HepG2 (cell line): ENCODE data around the gene RAC3. TPM values are rescaled to one million over a fixed set of nuclear protein-coding genes. Genes with fewer than 3 reads are reported as not detected.

Experiments used
- AGO2 ChIP-seq: fragments of 200-400 bp; formaldehyde crosslinking; optimal IDR thresholded peaks from 2 replicates; pipeline ENCODE3; 2017; ENCODE audit warnings: mild to moderate bottlenecking, low read depth, low read length, moderate library complexity
- ARNTL ChIP-seq: sonication (generic); formaldehyde crosslinking; IDR thresholded peaks from 2 replicates; pipeline ENCODE4 v1.4.0; 2020; ENCODE audit warnings: mild to moderate bottlenecking, missing genetic modification reagents
- HNF4G ChIP-seq, 2 experiments: sonication (generic) in 1 of 2; formaldehyde crosslinking in 1 of 2; IDR thresholded peaks; 2 replicates each; pipeline versions ENCODE4 v1.4.0 to v1.6.1; 2011 to 2020; ENCODE audit warnings: borderline replicate concordance in 2 of 2, low read depth in 2 of 2, mild to moderate bottlenecking in 2 of 2, low read length in 1 of 2, missing genetic modification reagents in 1 of 2, moderate library complexity in 1 of 2
- LCORL ChIP-seq, 2 experiments: fragments of 450-650 bp in 1 of 2; sonication (generic) in 1 of 2; formaldehyde crosslinking in 1 of 2; IDR thresholded peaks; 2 replicates each; pipeline versions ENCODE4 v1.5.0 to v1.6.1; 2017 to 2020; ENCODE audit warnings: antibody characterized with exemption in 1 of 2, missing genetic modification reagents in 1 of 2
- MLLT10 ChIP-seq: sonication (generic); formaldehyde crosslinking; IDR thresholded peaks from 2 replicates; pipeline ENCODE4 v1.4.0; 2020; ENCODE audit warnings: missing genetic modification reagents
- MTF1 ChIP-seq: sonication (generic); formaldehyde crosslinking; IDR thresholded peaks from 2 replicates; pipeline ENCODE4 v1.5.0; 2020; ENCODE audit warnings: missing genetic modification reagents
- MZF1 ChIP-seq: sonication (generic); formaldehyde crosslinking; IDR thresholded peaks from 2 replicates; pipeline ENCODE4 v1.8.1; 2023; ENCODE audit warnings: mild to moderate bottlenecking, missing genetic modification reagents, borderline replicate concordance
- NRL ChIP-seq: sonication (generic); formaldehyde crosslinking; IDR thresholded peaks from 2 replicates; pipeline ENCODE4 v1.5.0; 2020; ENCODE audit warnings: missing genetic modification reagents, mild to moderate bottlenecking, moderate library complexity, borderline replicate concordance
- PCBP2 ChIP-seq: fragments of 200-400 bp; formaldehyde crosslinking; optimal IDR thresholded peaks from 2 replicates; pipeline ENCODE3; 2018; ENCODE audit warnings: low read length, low read depth; ENCODE audit not compliant: poor library complexity, severe bottlenecking
- POGZ ChIP-seq: sonication (generic); formaldehyde crosslinking; IDR thresholded peaks from 2 replicates; pipeline ENCODE4 v1.4.0; 2020; ENCODE audit warnings: mild to moderate bottlenecking, missing genetic modification reagents
- ZFP36 ChIP-seq: fragments of 150-350 bp; IDR thresholded peaks from 2 replicates; pipeline ENCODE4 v1.6.1; 2018; ENCODE audit warnings: borderline replicate concordance, low read length, low read depth; ENCODE audit not compliant: partially characterized antibody
- ZNF274 ChIP-seq: sonication (generic); formaldehyde crosslinking; IDR thresholded peaks from 2 replicates; pipeline ENCODE4 v1.5.1; 2020; ENCODE audit warnings: mild to moderate bottlenecking, missing genetic modification reagents
- ZNF496 ChIP-seq: sonication (generic); formaldehyde crosslinking; IDR thresholded peaks from 2 replicates; pipeline ENCODE4 v1.8.1; 2023; ENCODE audit warnings: mild to moderate bottlenecking, moderate library complexity, missing genetic modification reagents; ENCODE audit not compliant: insufficient replicate concordance
- ZNF552 ChIP-seq: sonication (generic); formaldehyde crosslinking; IDR thresholded peaks from 2 replicates; pipeline ENCODE4 v1.9.0; 2022; ENCODE audit warnings: missing genetic modification reagents, mild to moderate bottlenecking, borderline replicate concordance
- ZNF788 ChIP-seq: sonication (generic); formaldehyde crosslinking; IDR thresholded peaks from 2 replicates; pipeline ENCODE4 v1.5.0; 2020; ENCODE audit warnings: mild to moderate bottlenecking, missing genetic modification reagents, borderline replicate concordance
- polyA plus RNA-seq, 8 experiments: library from polyadenylated mRNA; depleted of rRNA in 3 of 8; stranded (reverse) in 7 of 8; unstranded in 1 of 8; fragments of >200 nt; fragmentation: Illumina TruSeq in 4 of 8; extraction: Trizol in 4 of 8; gene quantifications; 2 replicates each; pipeline versions ENCODE4 v1.2.1 to v1.2.3, GENCODE V29; 2011 to 2016; ENCODE audit warnings: low read depth in 4 of 8, missing spikeins in 1 of 8, mixed read lengths in 1 of 8; ENCODE audit not compliant: insufficient read depth in 1 of 8
- total RNA-seq, 5 experiments: library from RNA; depleted of rRNA; stranded (reverse); fragments of >200 nt; fragmentation: Illumina TruSeq; extraction: Trizol; gene quantifications; 2 replicates each; pipeline ENCODE4 v1.2.3, GENCODE V29; 2016; ENCODE audit warnings: low read depth in 1 of 5
- TF ChIP-seq, protein P1 (sequence below): sonication (generic); formaldehyde crosslinking; IDR thresholded peaks from 2 replicates; pipeline ENCODE4 v1.5.0; 2020; ENCODE audit warnings: missing genetic modification reagents
- TF ChIP-seq, protein P2 (sequence below): sonication (generic); formaldehyde crosslinking; IDR thresholded peaks from 2 replicates; pipeline ENCODE4 v1.4.0; 2020; ENCODE audit warnings: mild to moderate bottlenecking, missing genetic modification reagents

RAC3 gene
- total and polyA plus RNA-seq, 2 of the 13 experiments (the other 11 are each of a cell fraction or from before 2014, with no cell fraction given), result 10.5 to 21.3 TPM

DNA sequence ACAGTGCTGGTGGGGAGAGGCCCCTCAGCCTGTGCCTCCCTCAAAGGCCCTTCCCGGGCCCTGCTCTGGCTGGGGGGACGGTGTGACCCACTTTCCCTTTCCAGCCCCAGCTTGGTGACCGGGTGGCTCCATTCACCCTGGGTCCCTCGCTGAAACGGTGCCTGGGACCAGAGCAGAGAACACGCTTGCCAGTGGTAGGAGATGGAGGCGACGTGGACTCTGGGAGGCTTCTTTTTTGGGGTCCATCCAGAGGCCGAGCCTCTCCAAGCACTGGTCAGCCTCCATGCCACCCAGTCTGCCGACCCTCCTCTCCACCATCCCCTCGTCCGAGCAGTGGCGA is 16.5 kb upstream of the RAC3 start (continued):
- TF ChIP-seq, protein P1, sequence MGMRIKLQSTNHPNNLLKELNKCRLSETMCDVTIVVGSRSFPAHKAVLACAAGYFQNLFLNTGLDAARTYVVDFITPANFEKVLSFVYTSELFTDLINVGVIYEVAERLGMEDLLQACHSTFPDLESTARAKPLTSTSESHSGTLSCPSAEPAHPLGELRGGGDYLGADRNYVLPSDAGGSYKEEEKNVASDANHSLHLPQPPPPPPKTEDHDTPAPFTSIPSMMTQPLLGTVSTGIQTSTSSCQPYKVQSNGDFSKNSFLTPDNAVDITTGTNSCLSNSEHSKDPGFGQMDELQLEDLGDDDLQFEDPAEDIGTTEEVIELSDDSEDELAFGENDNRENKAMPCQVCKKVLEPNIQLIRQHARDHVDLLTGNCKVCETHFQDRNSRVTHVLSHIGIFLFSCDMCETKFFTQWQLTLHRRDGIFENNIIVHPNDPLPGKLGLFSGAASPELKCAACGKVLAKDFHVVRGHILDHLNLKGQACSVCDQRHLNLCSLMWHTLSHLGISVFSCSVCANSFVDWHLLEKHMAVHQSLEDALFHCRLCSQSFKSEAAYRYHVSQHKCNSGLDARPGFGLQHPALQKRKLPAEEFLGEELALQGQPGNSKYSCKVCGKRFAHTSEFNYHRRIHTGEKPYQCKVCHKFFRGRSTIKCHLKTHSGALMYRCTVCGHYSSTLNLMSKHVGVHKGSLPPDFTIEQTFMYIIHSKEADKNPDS (CRISPR knock-in tag), result peak; percentile 68; the same call in 1 of the 2 replicates
- no peak for TF ChIP-seq ARNTL (CRISPR knock-in tag)
- no peak for TF ChIP-seq MTF1 (CRISPR knock-in tag)
- no peak for TF ChIP-seq ZFP36
- no peak for TF ChIP-seq ZNF496 (CRISPR knock-in tag)
- peak; percentile 19 for TF ChIP-seq AGO2
- TF ChIP-seq ZNF788 (CRISPR knock-in tag), result 0 out of 2 replicates have a peak, but pooled peaks have one; percentile 1
- TF ChIP-seq MLLT10, result no peak
- TF ChIP-seq PCBP2, result no peak
- TF ChIP-seq LCORL (IDR thresholded peaks at IDR 0.05), result no peak
- no peak for TF ChIP-seq LCORL (CRISPR knock-in tag; IDR thresholded peaks at IDR 0.05)
- TF ChIP-seq HNF4G (IDR thresholded peaks at IDR 0.05; ENCODE audit: borderline replicate concordance, low read depth, low read length), result no peak
- no peak for TF ChIP-seq HNF4G (CRISPR knock-in tag; IDR thresholded peaks at IDR 0.05; ENCODE audit: borderline replicate concordance, low read depth)
- TF ChIP-seq ZNF274 (CRISPR knock-in tag), result no peak
- TF ChIP-seq MZF1, result no peak
- TF ChIP-seq NRL (CRISPR knock-in tag), result no peak
- TF ChIP-seq ZNF552 (CRISPR knock-in tag), result no peak
- TF ChIP-seq, protein P2, sequence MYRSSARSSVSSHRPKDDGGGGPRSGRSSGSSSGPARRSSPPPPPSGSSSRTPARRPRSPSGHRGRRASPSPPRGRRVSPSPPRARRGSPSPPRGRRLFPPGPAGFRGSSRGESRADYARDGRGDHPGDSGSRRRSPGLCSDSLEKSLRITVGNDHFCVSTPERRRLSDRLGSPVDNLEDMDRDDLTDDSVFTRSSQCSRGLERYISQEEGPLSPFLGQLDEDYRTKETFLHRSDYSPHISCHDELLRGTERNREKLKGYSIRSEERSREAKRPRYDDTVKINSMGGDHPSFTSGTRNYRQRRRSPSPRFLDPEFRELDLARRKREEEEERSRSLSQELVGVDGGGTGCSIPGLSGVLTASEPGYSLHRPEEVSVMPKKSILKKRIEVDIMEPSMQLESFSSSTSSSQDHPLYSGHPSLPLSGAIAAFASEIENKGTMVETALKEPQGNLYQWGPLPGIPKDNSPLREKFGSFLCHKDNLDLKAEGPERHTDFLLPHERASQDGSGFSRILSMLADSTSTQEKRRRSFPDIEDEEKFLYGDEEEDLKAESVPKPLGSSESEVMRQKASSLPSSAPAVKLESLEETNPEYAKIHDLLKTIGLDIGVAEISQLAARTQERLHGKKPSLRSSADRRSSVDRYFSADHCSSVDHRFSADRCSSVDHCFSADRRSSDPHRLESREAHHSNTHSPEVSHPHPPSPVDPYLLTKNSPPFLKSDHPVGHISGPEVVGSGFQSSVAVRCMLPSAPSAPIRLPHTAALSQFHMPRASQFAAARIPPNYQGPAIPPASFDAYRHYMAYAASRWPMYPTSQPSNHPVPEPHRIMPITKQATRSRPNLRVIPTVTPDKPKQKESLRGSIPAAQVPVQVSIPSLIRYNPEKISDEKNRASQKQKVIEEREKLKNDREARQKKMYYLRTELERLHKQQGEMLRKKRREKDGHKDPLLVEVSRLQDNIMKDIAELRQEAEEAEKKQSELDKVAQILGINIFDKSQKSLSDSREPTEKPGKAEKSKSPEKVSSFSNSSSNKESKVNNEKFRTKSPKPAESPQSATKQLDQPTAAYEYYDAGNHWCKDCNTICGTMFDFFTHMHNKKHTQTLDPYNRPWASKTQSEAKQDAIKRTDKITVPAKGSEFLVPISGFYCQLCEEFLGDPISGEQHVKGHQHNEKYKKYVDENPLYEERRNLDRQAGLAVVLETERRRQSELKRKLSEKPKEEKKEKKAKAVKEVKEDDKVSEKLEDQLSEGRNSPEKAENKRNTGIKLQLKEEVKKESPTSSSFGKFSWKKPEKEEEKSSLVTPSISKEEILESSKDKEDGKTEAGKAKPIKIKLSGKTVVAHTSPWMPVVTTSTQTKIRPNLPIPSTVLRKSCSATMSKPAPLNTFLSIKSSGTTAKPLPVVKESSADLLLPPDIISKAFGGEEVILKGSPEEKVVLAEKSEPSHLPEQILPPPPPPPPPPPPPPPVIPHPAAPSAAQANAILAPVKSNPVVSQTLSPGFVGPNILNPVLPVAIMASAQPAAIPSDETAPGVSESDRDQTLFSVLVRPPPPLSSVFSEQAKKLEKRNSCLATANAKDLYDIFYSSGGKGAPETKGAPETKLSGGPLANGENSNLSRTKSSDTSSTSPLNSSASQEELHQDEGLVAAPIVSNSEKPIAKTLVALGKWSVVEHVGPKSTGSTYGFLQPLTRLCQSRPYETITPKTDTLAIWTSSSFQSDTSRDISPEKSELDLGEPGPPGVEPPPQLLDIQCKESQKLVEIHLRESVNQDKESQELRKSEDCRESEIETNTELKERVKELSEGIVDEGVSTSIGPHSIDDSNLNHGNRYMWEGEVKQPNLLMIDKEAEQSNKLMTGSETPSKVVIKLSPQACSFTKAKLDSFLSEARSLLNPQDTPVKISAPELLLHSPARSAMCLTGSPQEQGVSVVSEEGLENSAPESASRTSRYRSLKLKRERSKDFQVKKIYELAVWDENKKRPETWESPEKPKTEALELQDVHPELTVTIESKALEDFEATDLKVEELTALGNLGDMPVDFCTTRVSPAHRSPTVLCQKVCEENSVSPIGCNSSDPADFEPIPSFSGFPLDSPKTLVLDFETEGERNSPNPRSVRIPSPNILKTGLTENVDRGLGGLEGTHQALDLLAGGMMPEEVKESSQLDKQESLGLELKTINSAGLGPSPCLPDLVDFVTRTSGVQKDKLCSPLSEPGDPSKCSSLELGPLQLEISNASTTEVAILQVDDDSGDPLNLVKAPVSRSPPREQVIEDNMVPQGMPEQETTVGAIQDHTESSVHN (CRISPR knock-in tag), result no peak
- no peak for TF ChIP-seq POGZ (CRISPR knock-in tag)
